ENCODE data around the gene GPC6. TPM values are rescaled to one million over a fixed set of nuclear protein-coding genes. Genes with fewer than 3 reads are reported as not detected.

Gene GPC6
- total and polyA plus RNA-seq, 10 donors, result 0.22 to 9.3 (median 4.5) TPM

GRCh38 chr13:93811071-93811737 is 584.6 kb downstream of the GPC6 start:
- Histone ChIP-seq H3K4me3 (no peak overlapping the region), H3K27me3 (replicated peaks in 1 of 7) (no peaks in the 10 kb centered on the region), H3K4me1 (no peaks in the 10 kb centered on the region), H3K36me3 (no peaks in the 10 kb centered on the region), H3K27ac (no peak overlapping the region), H3K9me3 (no peaks in the 10 kb centered on the region)
- 82 to 95% (median 88%) methylated on average over 3 of the region's 3 CpGs for WGBS, 5 donors
- intact Hi-C loops (cut with DNase I; ENCODE audit: low total_unique reads), result no loop called here
- no peak for DNase-seq
- TF ChIP-seq POLR2A (IDR thresholded peaks at IDR 0.05) (no peak), POLR2AphosphoS5 (IDR thresholded peaks at IDR 0.05) (no peak)
- TF ChIP-seq, protein P1, sequence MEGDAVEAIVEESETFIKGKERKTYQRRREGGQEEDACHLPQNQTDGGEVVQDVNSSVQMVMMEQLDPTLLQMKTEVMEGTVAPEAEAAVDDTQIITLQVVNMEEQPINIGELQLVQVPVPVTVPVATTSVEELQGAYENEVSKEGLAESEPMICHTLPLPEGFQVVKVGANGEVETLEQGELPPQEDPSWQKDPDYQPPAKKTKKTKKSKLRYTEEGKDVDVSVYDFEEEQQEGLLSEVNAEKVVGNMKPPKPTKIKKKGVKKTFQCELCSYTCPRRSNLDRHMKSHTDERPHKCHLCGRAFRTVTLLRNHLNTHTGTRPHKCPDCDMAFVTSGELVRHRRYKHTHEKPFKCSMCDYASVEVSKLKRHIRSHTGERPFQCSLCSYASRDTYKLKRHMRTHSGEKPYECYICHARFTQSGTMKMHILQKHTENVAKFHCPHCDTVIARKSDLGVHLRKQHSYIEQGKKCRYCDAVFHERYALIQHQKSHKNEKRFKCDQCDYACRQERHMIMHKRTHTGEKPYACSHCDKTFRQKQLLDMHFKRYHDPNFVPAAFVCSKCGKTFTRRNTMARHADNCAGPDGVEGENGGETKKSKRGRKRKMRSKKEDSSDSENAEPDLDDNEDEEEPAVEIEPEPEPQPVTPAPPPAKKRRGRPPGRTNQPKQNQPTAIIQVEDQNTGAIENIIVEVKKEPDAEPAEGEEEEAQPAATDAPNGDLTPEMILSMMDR (IDR thresholded peaks at IDR 0.05 in 8 of 11, conservative IDR thresholded peaks at IDR 0.05 in 3 of 11), result no peak

DNA sequence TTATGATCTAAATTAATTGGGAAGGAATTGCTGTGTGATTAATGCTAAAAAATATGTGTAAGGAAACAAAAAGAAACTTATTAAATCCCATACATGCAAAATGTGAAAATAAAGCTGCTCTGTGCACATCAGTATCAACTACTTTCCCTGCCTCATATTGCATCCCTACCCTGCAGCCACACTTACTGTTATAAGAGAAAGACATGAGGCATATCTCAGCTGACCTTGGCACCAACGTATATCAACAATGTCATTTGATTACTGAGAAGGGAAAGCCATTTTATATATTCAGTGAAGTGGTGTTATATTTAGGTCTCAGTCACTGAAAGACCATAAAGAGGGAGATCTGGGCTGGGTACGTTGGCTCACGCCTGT is 585.1 kb downstream of the GPC6 start:
- no peak overlapping the region for H3K27ac ChIP-seq
- intact Hi-C loops (cut with DNase I; ENCODE audit: low total_unique reads), result no loop called here
- TF ChIP-seq POLR2A (IDR thresholded peaks at IDR 0.05), result no peak
- no peak for TF ChIP-seq POLR2AphosphoS5 (IDR thresholded peaks at IDR 0.05)
- TF ChIP-seq, protein P1 (IDR thresholded peaks at IDR 0.05 in 8 of 11, conservative IDR thresholded peaks at IDR 0.05 in 3 of 11), result no peak
- H3K4me1 ChIP-seq, result no peaks in the 10 kb centered on the region
- DNase-seq, result no peak
- no peaks in the 10 kb centered on the region for H3K36me3 ChIP-seq
- no peaks in the 10 kb centered on the region for H3K9me3 ChIP-seq
- no peaks in the 10 kb centered on the region for H3K27me3 ChIP-seq (replicated peaks in 1 of 7)
- WGBS, 5 donors, result 81 to 91% (median 84%) methylated on average over 3 of the region's 3 CpGs
- no peak overlapping the region for H3K4me3 ChIP-seq

- no peak overlapping the region for H3K27ac ChIP-seq
- 73 to 83% (median 80%) methylated on average over 3 of the region's 3 CpGs for WGBS, 5 donors
- H3K27me3 ChIP-seq (replicated peaks in 1 of 7), result no peaks in the 10 kb centered on the region
- H3K9me3 ChIP-seq, result no peaks in the 10 kb centered on the region
- no peaks in the 10 kb centered on the region for H3K36me3 ChIP-seq
- no peak for TF ChIP-seq POLR2AphosphoS5 (IDR thresholded peaks at IDR 0.05)
- TF ChIP-seq, protein P1 (IDR thresholded peaks at IDR 0.05 in 8 of 11, conservative IDR thresholded peaks at IDR 0.05 in 3 of 11), result no peak
- TF ChIP-seq POLR2A (IDR thresholded peaks at IDR 0.05), result no peak
- DNase-seq, result no peak
- H3K4me3 ChIP-seq, result no peak overlapping the region
- intact Hi-C loops (cut with DNase I; ENCODE audit: low total_unique reads), result no loop called here
- no peaks in the 10 kb centered on the region for H3K4me1 ChIP-seq
Measured at GRCh38 chr13:93814658-93815057, 588.1 kb downstream of the GPC6 start.

GRCh38 chr13:93818345-93818744 is 591.7 kb downstream of the GPC6 start:
- Histone ChIP-seq H3K9me3 (no peaks in the 10 kb centered on the region), H3K27ac (no peak overlapping the region), H3K4me1 (no peaks in the 10 kb centered on the region), H3K36me3 (no peaks in the 10 kb centered on the region), H3K4me3 (no peak overlapping the region), H3K27me3 (replicated peaks in 1 of 7) (no peaks in the 10 kb centered on the region)
- no peak for DNase-seq
- intact Hi-C loops (cut with DNase I; ENCODE audit: low total_unique reads), result no loop called here
- WGBS, 5 donors, result 89 to 95% (median 92%) methylated on average over 3 of the region's 3 CpGs
- TF ChIP-seq, protein P1 (IDR thresholded peaks at IDR 0.05 in 8 of 11, conservative IDR thresholded peaks at IDR 0.05 in 3 of 11), result no peak
- TF ChIP-seq POLR2AphosphoS5 (IDR thresholded peaks at IDR 0.05) (no peak), POLR2A (IDR thresholded peaks at IDR 0.05) (no peak)
